GM23338 (cell line): ENCODE results near the gene EMILIN2.
A peak's percentile ranks its signal among the peaks of the same experiment; 100 is the strongest.

ENCODE experiments used
- CTCF ChIP-seq, 2 experiments: fragments of 200-600 bp in 1 of 2; sonication (generic) in 1 of 2; conservative IDR thresholded peaks; 2 replicates each; pipeline versions ENCODE4 v1.5.1 to v1.6.1; 2016 to 2017; ENCODE audit warnings: antibody characterized with exemption in 2 of 2, low read depth in 2 of 2, mild to moderate bottlenecking in 2 of 2, moderate library complexity in 1 of 2
- EZH2phosphoT487 ChIP-seq: fragments of 200-600 bp; sonication (generic); IDR thresholded peaks from one replicate; pipeline ENCODE4 v1.8.1; 2018; ENCODE audit warnings: antibody characterized with exemption; ENCODE audit not compliant: unreplicated experiment

GRCh38 chr18:2948038-2948437, 101.2 kb downstream of the EMILIN2 start:
- TF ChIP-seq CTCF (conservative IDR thresholded peaks at IDR 0.05; ENCODE audit: low read depth in 2 of 2) (peak; percentile 38 to 56; a peak in 3 of 4 replicates), EZH2phosphoT487 (no peak)
